ENCODE data around the gene PPM1F.
A peak's percentile ranks its signal among the peaks of the same experiment; 100 is the strongest.
"Not testable (repeated sequence)": the region's sequence is repeated elsewhere in the genome, so short reads cannot be mapped to it uniquely, and the experiment has no call there.

PPM1F gene

DNA sequence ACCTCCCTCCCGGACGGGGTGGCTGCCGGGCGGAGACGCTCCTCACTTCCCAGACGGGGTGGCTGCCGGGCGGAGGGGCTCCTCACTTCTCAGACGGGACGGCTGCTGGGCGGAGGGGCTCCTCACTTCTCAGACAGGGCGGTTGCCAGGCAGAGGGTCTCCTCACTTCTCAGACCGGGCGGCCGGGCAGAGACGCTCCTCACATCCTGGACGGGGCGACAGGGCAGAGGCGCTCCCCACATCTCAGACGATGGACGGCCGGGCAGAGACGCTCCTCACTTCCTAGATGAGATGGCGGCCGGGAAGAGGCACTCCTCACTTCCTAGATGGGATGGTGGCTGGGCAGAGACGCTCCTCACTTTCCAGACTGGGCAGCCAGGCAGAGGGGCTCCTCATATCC is 68.7 kb downstream of the PPM1F start:
- not testable (repeated sequence) for DNase-seq

DNA sequence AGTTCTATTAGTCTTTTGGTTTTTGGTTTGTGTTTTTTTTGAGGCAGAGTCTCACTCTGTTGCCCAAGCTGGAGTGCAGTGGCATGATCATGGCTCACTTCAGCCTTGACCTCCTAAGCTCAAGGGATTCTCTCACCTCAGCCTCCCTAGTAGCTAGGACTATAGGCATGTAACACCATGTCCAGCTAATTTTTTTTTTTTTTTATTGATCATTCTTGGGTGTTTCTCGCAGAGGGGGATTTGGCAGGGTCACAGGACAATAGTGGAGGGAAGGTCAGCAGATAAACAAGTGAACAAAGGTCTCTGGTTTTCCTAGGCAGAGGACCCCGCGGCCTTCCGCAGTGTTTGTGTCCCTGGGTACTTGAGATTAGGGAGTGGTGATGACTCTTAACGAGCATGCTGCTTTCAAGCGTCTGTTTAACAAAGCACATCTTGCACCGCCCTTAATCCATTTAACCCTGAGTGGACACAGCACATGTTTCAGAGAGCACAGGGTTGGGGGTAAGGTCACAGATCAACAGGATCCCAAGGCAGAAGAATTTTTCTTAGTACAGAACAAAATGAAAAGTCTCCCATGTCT is 69.8 kb downstream of the PPM1F start:
- DNase-seq = not testable (repeated sequence)

DNA sequence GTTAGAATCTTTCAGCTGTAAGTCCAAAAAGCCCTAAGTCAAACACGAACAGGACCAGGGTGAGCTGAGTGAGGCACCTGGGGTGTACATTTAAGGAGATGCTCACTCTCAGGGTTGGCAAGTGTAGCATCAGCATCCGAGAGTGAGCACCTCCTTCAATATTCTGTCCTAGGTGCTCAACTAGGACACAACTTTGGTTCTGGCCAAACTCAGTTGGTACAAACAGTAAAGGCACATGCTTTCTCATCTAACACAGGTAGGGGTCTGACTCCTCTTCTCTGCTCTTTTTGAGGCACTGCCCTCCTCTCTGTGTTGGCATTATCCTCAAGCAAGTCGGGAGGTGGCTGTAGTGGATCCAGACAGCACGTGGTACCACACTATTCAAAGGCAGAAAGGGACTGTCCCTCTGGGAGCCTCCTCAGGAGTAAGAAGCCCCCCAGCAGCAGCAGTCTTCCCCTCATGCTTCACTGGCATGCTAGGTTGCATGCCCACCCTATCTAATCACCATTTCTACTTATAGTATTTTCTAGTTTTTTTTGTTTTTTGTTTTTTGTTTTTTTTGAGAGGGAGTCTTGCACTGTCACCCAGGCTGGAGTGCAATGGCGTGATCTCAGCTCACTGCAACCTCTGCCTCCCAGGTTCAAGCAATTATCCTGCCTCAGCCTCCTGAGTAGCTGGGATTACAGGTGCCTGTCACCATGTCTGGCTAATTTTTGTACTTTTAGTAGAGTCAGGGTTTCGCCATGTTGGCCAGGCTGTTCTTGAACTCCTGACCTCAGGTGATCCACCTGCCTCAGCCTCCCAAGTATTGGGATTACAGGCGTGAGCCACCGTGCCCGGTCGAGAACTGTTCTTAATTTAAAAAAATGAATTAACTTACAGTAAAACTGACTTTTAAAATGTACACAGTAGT is 70.6 kb downstream of the PPM1F start:
- no peak for DNase-seq

DNA sequence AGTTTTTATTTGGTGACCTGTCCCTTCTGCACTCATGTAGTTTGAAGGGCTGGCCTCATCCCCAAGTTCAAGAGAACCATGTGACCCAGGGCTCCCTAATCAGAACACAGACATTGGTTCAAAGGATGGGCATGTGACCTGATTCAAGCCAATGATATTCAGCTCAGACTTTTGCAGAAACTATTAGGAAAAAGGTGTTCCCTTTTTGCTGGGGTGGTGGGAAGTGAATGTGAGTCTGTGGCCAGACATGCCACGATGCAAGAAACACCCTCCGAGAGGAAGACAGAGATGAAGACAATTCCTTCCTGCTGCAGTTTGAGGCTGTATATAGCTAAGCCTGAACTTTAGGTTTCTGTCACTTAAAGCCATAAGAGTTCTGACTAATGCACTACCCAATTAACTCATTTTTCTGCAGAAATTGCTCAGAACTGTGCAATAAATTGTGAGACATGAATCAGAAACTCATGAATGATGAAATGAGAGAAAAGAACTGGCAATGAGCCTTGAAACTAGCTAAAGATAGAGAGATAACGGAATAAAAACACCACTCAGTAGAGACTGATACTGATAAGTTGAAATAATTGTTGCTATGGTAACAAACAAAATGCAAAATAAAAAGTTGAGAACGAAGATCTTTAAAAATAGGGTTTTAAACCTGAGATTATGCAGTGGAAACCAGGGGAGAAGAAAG is 76.0 kb downstream of the PPM1F start:
- DNase-seq = peak; percentile 15

DNA sequence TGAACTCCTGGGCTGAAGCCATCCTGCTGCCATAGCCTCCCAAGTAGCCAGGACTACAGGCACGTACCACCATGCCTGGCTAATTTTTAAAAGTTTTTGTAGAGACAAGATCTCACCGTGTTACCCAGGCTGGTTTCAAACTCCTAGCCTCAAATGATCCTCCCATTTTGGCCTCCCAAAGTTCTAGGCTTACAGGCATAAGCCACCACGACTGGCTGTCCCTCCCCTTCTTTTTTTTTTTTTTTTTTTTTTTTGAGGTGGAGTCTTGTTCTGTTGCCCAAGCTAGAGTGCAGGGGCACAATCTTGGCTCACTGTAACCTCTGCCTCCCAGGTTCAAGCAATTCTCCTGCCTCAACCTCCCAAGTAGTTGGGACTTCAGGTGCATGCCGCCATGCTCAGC is 77.7 kb downstream of the PPM1F start:
- not testable (repeated sequence) for DNase-seq

DNA sequence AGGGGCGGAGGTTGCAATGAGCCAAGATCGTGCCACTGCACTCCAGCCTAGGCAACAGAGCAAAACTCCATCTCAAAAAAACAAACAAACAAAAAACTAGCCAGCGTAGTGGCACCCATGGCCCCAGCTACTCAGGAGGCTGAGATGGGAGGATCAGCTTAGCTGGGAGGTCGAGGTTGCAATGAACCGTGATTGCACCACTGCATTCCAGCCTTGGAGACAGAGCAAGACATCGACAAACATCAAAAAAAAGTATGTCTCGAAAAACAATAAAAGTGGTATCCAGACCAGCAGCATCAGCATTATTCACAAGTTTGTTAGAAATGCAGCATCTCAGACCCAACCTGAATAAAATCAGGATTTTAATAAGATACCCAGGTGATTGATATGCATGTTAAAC is 79.0 kb downstream of the PPM1F start:
- no peak for DNase-seq

DNA sequence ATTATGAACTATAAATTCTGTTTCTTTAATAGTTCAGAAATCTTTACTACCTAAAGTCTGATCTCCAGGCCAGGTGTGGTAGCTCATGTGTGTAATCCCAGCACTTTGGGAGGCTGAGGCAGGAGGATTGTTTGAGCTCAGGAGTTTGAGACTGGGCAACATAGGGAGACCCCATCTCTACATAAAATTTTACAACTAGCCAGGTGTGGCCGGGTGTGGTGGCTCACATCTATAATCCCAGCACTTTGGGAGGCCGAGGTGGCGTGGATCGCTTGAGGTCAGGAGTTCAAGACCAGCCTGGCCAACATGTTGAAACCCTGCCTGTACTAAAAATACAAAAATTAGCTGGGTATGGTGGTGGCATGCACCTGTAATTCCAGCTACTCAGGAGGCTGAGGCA is 79.9 kb downstream of the PPM1F start:
- DNase-seq = not testable (repeated sequence)

All from activated naive CD4-positive, alpha-beta T cell treated with anti-CD3 and anti-CD28 coated beads, Interleukin-2, amount 50 U/mL, for 16 hours (primary cell).